A549 treated with DMSO at 1 μM for 4 hours (cell line): ENCODE measurements around the gene PRDX6. TPM values are rescaled to one million over a fixed set of nuclear protein-coding genes. Genes with fewer than 3 reads are reported as not detected.

Source experiments
- total RNA-seq: library from RNA; stranded (reverse); fragments of 200-300 nt; extraction: Qiagen RNA extraction; gene quantifications from 5 replicates; pipeline ENCODE4 v1.2.3, GENCODE V29; 2022; ENCODE audit warnings: low read depth

PRDX6 gene
- 292 to 318 TPM (median 304 TPM) in 5 replicates for total RNA-seq

GRCh38 chr1:173477286-173478093, at the start of gene PRDX6:
Gene PRDX6, plus strand, starts transcription at chr1:173477335. Its CDS starts 63 bp downstream, at chr1:173477398.

Other genes starting within 250 kb of the PRDX6 start
- gene SLC9C2, start 125.7 kb downstream of the PRDX6 start, total RNA-seq = not detected in 5 replicates
- gene TEX50, start 158.0 kb downstream of the PRDX6 start, total RNA-seq = not detected in 5 replicates
- gene ANKRD45, start 192.5 kb downstream of the PRDX6 start, total RNA-seq = 0.06 to 0.17 TPM (median 0.16 TPM) in 4 of 5 replicates, not detected in the other
- 10.8 to 12.8 TPM (median 12.4 TPM) in 5 replicates for gene KLHL20, start 237.6 kb downstream of the PRDX6 start, total RNA-seq